Activated naive CD4-positive, alpha-beta T cell treated with Interleukin-2 at 50 U/mL for 16 hours (primary cell): ENCODE measurements around the gene SERPINA3.

Experiments used
- DNase-seq: peaks from one replicate; pipeline ENCODE4 v3.0.0-alpha.2; 2020

The SERPINA3 gene

DNA sequence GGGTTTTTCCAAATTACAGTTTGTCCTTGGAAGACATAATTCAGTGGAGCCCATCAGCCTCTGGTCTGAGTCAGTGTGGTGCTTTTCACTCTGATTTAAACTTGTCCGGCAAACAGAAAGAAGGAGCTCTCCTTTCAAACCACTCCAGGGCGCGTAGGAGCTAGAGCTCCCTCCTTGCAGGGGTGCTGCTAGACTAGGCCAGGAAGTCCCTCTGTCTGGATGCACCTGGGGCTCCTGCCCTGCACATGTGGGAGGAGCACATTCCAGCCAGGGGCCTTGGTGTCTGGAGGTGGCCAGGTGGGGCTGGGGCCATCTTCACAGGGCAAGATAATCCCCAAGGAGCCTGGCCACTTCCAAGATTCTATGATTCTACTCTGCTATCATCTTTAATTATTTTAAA, 3.1 kb downstream of the SERPINA3 start:
- DNase-seq: no peak

DNA sequence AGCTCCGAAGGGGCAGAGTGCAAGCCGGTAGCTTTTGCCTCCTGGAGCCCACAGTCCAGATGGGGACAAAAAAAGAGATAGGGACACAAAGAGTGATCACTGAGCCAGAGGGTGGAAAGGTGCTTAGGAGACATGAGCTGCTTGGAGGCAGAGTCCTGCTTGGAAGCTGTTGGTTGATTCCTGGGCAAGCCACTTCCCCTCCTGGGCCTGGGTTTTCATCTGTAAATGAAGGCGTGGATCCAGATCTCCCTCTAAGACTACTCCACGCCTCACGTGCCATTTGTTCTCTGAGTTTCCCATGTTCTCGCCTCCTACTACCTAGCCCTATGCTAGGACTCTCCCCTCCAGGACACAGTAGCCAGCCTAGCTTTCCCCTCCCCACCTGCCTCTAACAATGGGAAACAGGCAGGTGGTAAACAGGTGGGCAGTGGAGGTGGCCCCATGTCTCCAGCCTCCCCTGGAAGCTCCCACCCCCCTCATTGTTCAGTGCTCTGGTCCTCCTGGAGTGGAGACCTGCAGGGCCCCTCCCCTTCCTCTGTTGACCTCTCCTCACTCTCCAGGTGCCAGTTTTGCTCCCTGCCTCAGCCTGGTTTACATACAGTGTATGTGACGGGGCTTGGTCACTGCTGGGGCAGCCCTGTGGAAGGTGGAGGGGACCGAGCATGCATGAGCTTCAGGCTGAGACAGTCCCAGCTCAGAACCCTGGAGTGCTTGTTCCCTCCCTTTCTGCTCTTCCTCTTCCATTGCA, 3.8 kb downstream of the SERPINA3 start:
- no peak for DNase-seq

DNA sequence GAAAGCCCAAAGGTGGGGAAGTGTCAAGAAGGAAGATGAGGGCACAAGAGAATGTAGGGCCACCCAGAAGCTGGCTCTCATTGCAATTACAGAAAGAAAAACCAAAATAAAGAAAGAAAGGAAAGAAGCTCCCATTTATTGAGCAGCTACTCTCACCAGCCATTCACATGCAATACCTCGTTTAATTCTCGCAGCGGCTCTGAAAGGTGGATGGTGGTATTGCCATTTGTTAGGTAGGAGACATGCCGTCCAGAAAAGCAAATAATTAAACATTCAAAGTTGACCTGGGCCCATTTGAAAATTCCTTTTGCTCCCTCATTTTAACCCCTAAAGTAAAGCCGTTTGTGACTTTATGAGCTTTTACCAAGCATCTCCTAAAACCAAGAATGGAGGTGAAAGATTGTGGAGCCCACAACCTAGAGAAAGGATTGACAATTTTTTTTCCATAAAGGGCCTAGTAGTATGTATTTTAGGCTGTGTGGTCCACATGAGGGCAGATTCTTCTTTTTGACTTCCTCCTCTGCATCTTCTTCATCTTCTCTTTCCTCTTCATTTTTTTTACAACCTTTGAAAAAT, 5.3 kb downstream of the SERPINA3 start:
- no peak for DNase-seq

DNA sequence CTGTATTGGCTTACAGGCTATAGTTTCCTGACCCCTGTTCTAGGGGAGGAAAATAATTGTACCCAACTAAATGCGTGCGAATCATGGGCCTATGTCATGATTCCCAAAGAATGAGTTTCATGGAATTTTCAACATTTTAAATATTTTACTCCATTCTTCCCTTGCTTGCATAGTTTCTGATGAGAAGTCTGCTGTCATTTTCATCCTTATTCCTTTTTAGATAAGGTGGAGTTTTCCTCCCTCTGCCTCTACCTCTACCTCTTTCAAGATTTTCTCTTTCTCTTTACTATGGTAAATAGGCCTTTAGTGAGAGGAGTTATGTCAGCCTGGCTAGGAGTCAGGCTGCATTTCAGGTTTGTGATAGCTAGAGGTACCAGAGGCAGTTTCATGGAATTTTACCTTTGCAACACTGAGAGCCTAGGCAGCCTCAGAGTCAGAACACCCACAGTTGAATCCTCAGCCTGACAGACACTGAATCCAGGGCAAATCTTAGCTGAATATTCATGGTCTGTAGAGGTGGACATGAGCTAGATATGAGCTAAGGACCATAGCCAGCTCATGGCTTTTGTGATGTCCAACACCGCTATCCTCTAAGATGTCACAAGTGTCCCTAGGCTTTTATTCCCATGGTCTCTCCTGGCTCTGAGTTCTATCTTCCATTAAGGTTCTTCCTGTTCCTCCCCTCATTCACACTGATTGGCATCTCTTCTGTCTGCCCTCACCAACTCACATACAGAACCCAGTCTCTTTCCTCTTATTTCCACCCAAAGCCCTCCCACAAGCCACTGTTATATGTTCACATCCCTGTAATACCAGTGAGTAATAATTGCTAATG, 6.0 kb downstream of the SERPINA3 start:
- no peak for DNase-seq

DNA sequence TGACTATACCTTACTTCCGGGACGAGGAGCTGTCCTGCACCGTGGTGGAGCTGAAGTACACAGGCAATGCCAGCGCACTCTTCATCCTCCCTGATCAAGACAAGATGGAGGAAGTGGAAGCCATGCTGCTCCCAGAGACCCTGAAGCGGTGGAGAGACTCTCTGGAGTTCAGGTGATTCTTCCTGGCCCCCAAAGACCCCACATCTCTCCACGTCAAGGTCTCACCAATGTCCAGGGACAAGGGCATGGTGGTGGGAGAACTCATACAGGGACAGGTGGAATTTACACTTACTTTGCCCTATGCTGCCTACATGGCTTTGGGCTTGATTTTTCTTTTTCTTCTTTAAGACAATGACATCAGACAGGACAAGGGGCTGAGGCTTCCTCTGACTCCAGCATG, 7.1 kb downstream of the SERPINA3 start:
- no peak for DNase-seq

DNA sequence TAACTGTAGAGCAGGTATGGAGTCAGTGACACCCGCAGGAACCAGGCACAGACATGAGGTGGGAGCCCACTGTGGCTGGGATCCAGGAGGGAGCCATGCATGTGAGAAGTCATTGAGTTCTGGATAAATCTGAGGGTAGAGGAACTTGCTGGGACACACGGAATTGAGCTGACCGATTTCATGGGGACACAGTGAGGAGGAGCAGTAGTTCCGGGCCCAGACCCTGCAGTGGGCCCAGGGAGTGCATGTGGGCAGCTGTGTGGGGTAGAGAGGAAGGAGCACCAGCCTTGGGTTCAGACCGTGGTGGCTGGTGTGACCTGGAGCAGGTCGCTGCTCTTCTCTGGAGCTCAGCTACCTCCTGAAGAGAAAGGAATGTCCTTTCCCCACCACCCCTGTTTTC, 8.4 kb downstream of the SERPINA3 start:
- no peak for DNase-seq

DNA sequence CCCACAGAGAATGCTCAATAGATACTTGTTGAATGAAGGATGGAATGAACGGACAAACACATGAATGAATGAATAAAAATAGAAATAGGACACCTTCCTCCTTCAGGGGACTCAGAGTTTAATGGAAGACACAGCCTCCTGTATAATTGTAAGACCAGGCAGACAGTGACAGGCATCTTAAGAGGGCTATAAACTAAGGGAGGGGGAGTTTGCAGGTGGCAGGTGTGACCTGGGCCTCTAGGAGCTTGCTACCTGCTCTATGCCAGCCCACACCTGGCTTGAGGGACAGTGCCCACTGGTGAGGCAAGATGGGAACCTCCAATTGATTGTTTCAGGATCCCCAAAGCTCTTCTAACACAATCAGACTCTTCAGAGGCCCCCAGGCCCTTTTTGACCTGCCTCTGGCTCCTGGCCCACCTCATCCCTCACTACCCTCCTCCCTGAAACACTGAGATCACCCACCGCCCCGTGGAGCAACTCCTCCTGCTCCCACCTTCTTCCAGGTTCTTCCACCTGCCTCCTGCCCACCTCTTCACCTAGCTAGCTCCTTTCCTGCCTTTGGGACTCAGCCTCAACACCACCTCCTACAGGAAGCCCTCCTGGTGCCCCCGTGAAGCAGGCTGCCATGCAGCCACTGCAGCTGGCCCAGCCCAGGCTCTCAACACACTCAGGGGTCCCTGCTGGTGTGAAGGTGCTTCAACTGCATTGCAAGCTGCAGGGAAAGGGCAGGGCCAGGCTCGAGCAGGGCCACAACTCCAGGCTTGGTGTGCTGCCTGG, 9.4 kb downstream of the SERPINA3 start:
- DNase-seq: no peak

DNA sequence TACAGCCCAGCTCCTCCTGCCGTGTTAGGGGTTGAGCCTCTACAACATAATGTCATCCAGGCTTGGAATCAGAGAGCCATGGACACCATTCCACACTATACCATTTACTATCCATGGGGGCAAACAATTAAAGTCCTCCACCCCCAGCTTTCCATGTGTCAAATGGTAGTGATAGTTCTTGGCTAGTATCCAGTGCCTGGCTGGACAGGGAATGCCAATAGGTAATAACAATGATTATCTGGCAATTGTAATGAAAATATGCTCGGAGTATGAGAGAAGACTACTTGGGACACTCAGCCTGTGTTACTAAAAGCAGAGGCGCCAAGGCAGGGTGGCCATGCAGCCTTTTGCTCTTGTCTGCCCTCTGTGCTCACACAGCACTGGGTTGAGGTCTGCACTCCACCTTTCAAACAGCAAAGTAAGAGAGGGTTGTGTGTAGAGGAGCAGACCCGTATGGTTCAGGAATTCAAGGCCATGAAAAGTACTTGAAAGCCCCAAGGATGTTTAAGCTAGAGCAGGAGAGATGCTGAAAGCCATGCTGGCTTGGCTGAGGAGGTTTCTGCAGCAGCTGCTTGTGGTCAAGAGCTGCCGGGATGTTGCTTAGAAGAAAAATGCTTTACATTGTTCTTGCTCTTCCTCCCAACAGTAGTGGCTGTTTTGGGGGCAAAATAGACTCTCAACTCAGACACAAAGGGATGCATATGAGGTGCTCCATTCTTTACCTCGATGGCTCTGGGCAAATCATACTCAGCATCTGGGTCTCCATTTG, 10.6 kb downstream of the SERPINA3 start:
- no peak for DNase-seq

DNA sequence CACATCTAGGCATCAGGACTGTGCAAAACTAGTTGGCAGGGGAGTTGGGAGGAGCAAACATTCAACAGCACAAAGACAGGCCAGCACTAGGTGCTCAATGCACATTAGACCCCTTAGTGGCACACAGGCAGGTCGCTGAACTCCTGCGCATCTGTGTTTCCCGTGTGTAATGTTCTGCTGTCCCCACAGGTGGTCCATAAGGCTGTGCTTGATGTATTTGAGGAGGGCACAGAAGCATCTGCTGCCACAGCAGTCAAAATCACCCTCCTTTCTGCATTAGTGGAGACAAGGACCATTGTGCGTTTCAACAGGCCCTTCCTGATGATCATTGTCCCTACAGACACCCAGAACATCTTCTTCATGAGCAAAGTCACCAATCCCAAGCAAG, 11.2 kb downstream of the SERPINA3 start:
- DNase-seq: no peak

DNA sequence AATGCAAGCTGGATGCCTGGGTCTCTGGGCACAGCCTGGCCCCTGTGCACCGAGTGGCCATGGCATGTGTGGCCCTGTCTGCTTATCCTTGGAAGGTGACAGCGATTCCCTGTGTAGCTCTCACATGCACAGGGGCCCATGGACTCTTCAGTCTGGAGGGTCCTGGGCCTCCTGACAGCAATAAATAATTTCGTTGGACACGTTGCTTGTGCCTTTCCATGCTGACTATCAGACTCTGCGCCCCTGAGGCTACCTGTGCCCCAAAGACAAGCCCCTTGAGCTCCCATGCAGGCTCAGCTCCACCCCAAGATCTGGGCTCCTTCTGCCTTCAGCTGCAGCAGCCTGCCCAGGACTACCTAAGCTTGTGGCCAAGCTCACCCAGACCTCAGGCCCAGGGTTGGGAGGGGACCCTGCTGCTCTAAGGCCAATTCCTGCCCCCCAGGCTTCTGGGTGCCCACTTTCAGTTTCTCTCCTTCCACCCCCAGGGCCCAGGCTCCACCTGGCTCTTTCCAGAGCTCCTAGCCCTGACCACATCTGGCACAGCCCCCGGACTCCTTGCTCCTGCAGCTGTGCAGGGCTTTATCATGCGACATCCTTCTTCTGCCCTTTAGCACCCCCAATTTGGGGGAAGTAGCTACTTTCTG, 11.8 kb downstream of the SERPINA3 start:
- DNase-seq: no peak

DNA sequence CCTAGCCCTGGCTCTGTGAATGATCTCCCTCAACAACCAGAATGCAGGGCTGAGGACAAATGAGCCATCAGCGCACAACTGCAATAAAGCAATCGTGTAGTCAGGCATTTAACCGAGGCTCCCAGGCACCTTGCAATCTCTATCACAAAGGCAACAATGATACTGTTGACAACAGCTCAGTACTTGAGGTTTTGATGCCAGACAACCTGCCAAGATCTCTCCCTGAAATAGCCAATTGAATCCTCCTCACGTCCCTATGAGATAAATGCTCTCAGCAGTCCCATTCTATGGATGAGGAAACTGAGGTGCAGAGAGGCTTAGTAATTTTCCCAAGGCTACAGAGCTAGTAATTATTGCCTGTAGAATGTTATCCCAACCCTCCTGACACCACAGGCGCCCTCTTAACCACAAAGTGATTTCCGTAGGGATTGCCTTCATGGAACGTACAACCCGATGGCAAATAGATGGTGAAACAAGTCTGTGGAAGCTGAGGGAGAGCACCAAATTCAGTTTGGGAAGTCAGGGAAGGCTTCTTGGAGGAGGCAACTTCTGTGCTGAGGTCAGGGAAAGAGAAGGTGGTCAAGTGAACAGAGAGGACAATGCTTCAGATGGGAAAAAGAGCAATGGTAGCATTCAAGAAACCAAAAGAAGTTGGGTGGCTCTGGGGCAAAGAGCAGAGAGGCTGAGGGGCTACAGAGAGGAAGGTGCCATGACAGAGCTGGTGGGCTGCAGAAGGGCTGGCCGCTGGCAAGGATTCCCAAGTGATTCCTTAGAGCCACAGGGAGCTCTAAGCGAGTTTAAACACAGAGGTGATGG, 12.6 kb downstream of the SERPINA3 start:
- DNase-seq: no peak

DNA sequence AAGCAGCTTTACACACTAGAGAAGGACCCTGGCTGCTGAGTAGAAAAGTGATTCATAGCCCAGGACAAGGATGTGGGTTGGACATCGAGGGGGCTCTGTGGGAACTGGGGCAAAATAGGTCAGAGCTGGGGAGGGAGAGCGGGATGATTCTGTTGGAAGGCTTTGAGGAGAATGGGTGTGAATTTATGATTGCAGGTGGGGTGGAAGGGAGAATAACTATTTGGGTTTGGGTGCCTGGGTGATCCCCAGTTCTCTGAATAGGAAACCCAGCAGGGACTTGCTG, 13.1 kb downstream of the SERPINA3 start:
- DNase-seq: no peak

DNA sequence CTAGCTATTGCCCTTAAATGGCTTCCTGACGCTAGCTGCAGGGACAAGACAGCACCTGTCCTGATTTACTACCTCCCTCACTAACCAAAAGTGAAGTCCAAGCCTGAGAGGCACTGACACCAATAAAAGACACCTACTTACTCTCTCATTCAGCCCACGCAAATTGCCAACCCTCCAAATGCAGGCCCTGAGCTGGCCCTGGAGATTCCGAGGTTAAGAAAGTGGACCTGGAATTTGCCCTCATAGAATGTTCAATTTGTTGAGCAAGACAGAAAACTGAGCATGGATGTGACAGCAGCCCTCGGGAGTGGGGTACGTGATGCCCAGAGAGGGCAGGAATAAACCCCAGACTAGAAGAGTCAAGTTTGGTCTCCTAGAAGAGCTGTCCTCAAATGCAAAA, 16.4 kb downstream of the SERPINA3 start:
- no peak for DNase-seq

DNA sequence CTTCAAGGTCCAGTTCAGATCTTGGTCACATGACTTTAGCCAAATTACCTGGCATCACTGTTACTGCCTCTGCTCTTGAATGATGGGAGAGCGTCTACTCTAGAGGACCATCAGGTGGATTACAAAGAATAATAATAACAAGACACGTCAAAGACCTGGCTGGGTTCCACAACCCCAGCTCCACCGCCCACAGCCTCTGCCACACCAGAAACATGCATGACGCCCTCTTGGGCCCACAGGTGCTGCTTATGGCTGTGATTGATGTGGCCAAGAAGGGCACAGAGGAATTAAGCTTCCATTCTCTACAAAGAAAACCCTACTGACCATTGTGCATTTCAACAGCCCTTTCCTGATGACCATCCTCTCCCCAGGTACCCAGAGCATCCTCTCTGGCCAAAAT, 18.2 kb downstream of the SERPINA3 start:
- DNase-seq: no peak

DNA sequence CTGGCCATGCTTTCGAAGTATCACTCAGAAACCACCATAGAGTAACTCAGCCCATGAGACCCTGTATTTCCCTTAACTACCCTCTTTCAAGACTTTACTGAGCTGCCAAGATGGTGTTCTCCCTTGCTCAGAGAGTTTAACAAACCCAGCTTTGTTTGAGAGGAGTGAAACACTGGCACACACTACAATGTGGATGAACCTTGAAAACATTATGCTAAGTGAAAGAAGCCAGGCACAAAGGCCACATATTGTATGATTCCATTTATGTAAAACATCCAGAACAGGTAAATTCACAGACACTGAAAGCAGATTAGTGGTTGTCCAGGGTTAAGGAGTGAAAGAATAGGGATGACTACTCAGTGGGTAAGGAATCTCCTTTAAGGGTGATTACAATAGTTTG, 18.9 kb downstream of the SERPINA3 start:
- DNase-seq: no peak

DNA sequence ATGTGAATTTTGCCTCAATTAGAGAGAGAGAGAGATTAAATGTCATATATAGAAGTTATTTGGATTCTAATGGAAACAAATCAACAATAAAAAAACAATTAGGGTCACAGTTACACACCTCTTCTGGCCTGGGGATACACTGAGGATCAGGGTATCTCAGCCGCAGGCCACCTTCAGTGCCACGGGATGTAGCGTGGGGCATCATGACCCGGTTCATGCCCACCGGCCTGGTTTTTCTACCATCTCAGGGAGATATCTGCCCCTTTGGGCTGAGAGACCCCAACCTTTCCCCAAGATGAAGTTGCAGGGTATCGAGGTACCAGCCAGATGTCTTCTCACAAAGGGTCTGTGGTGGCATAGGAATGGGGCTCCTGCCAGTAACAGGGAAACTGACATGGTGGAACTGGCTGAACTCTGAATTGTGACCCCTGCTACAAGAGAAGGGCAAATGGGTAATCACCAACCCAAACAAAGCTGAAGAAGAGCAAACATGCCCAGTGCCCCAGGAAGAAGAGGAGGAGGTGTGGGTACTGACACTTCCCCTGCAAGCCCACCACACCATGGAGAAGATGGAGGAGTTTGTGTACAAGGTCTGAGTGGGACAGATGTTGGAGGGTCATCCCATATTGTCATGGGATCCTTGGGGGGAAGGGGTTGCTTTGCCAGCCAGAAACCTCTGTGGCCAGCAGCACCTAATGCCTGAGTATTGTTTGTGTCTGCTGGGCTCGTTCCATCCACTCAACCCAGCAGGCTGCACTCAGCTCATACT, 19.5 kb downstream of the SERPINA3 start:
- no peak for DNase-seq

DNA sequence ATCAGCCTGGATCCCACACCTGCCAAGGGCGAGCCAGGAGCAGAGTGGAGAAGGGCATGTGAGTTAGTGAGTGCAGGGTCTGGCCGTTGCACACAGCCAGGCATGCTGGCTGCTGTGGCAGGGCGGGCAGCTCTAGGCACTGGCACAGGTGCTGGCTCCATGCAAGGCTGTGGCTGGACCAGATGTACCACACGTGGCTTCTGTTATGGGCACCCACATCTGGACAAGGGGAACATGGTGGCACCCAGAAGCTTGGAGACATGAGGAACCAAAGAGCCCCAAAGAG, 20.1 kb downstream of the SERPINA3 start:
- no peak for DNase-seq

DNA sequence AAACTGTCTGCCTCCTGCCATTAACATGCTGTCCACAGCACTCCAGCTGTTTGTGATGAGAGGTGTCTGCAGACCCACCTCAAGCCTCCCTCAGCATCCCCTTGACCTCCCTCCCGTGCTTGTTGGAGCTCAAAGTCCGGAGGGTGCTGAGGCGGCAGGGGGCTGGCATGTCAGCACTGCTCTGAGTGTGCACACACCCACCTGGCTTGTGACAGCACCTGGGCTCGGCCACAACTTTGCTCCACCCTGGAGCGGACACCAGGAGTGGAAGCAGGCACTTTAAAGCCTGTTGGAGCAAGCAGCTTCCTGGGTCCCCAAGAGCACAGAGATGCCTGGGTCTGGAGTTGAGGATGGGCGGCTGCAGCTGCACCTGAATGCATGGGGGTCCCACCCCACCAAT, 20.9 kb downstream of the SERPINA3 start:
- no peak for DNase-seq

DNA sequence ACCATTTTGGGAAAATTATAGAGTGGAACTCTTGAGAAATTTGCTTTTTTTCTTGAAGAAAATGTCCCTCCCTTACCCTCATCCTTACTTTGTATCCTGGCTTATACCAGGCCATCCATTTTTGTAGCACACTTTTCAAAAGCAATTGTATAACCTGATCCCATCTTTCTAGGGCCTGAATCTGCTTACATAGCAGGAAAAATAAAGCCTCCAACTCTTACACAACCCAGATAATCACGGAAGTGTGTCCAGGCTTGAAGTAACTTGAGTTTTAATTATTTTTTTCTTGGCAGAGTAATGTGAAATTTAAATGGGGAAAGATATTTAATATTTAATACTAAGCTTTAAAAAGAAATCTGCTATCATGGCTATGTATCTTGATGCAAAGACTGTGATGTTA, 23.0 kb downstream of the SERPINA3 start:
- no peak for DNase-seq

DNA sequence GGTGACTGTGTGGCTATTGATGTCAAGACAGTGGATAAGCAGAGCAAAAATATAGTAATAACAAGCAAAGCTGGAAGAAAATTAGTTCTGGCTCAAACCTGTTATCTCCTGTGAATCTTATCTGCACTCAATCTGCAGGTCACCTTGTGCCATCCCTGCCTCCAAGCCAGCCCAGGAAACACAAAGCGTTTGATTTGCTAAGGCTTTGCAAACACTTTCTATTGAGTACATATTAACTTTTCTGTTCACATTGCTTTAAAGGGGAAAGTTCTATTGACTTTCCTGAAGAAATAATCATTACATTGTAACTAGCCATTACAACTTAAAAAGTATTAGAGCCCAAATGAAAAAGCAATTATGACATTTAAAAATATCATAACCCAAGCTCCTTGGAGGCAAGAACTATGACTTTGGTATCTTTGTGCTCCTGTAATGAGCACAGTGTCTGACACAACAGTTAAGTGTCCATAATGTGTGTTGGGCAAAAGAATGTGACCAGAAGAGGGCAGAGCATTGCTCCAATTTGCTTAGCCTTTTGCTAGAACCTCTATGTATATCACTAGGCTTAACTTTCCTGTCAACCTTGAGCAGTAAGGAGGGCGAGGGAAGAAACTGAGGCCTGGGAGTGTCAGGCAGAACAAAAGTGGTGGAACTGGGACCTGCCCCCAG, 24.7 kb downstream of the SERPINA3 start:
- DNase-seq: no peak
